Fibroblast of the aortic adventitia (primary cell): Measurements from ENCODE around the gene RUNDC3A. TPM values are rescaled to one million over a fixed set of nuclear protein-coding genes. Genes with fewer than 3 reads are reported as not detected.
A peak's percentile ranks its signal among the peaks of the same experiment; 100 is the strongest.

Experiments
- DNase-seq: peaks from one replicate; pipeline ENCODE4 v3.0.0-alpha.2; 2010; ENCODE audit warnings: low read depth
- H3K4me3 ChIP-seq: 2 replicates; pipeline ENCODE4 v1.5.1; 2011; ENCODE audit warnings: low read depth, mild to moderate bottlenecking, control low read depth, low read length, moderate library complexity
- small RNA-seq: library from RNA; depleted of rRNA; stranded (forward); fragments of <200 nt; gene quantifications from one replicate; pipeline ENCODE3, GENCODE V24; 2012
- total RNA-seq: library from RNA; depleted of rRNA; stranded (reverse); fragments of >200 nt; gene quantifications from 2 replicates; pipeline ENCODE4 v1.2.3, GENCODE V29; 2012; ENCODE audit warnings: low replicate concordance
- TF ChIP-seq, protein P1 (sequence below): IDR thresholded peaks from 2 replicates; pipeline ENCODE4 v1.5.1; 2011; ENCODE audit warnings: mild to moderate bottlenecking, low read length, control low read depth, inconsistent platforms; ENCODE audit not compliant: insufficient read depth

RUNDC3A gene
- total RNA-seq, 1 donor: not detected

DNA sequence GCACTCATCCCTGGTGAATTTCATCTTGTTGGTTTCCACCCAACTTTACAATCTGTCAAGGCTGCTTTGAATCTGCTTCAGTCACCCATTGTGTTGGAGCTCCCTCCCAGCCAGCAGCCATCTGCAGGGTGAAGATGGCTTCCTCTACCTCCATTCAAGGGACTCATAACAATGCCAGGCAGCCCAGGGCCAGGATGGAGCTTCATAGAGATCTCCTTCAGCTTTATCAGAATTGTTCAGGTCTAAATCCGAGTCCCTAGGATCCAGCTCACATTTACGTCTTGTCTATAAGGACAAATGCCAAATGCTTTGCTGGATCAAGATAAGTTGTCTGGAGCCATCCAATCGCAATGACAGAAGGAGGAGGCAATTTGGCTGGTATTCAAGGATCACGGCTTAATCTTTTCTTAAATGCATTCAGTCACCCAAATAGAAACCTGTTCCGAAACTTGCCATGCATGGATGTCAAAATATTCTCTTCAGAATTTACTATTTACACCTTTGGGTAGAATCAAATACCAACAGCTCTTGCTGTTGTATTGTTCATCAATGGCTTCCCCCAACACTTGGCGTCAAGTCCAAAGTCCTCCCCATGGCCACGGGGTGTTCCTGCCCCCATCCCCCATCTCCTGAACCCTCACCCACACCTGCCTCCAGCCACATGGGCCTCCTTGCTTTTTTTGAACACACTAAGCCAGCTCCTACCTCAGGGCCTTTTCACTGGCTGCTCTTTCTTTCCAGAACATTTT is 59.0 kb downstream of the RUNDC3A start:
- DNase-seq: peak; percentile 22
- TF ChIP-seq, protein P1, sequence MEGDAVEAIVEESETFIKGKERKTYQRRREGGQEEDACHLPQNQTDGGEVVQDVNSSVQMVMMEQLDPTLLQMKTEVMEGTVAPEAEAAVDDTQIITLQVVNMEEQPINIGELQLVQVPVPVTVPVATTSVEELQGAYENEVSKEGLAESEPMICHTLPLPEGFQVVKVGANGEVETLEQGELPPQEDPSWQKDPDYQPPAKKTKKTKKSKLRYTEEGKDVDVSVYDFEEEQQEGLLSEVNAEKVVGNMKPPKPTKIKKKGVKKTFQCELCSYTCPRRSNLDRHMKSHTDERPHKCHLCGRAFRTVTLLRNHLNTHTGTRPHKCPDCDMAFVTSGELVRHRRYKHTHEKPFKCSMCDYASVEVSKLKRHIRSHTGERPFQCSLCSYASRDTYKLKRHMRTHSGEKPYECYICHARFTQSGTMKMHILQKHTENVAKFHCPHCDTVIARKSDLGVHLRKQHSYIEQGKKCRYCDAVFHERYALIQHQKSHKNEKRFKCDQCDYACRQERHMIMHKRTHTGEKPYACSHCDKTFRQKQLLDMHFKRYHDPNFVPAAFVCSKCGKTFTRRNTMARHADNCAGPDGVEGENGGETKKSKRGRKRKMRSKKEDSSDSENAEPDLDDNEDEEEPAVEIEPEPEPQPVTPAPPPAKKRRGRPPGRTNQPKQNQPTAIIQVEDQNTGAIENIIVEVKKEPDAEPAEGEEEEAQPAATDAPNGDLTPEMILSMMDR: no peak
- H3K4me3 ChIP-seq: no peak overlapping the region

Small RNAs within 50 kb of the gene (small RNA-seq; reads per million reads assigned to genes)
- not detected for gene RF00012
- gene RN7SL507P: not detected
- gene RNU6-453P: not detected

Other genes with a start within 250 kb of the RUNDC3A start
- gene LSM12, start 241.9 kb upstream of the RUNDC3A start, total RNA-seq: 13.2 and 77.5 TPM in 2 replicates
- gene G6PC3, start 237.9 kb upstream of the RUNDC3A start, total RNA-seq: 9.5 and 38.9 TPM in 2 replicates
- gene HDAC5, start 185.0 kb upstream of the RUNDC3A start, total RNA-seq: 29.4 and 53.1 TPM in 2 replicates
- gene HROB, start 166.7 kb upstream of the RUNDC3A start, total RNA-seq: 0.25 and 6.1 TPM in 2 replicates
- 0.27 TPM in 1 of 2 replicates, not detected in the other for gene ASB16, start 137.9 kb upstream of the RUNDC3A start, total RNA-seq
- 23.0 and 29.4 TPM in 2 replicates for gene TMUB2, start 121.6 kb upstream of the RUNDC3A start, total RNA-seq
- gene ATXN7L3, start 108.7 kb upstream of the RUNDC3A start, total RNA-seq: 36.6 and 108 TPM in 2 replicates
- gene UBTF, start 88.9 kb upstream of the RUNDC3A start, total RNA-seq: 64.2 and 195 TPM in 2 replicates
- not detected in 2 replicates for gene SLC4A1, start 40.5 kb upstream of the RUNDC3A start, total RNA-seq
- gene SLC25A39, start 16.2 kb downstream of the RUNDC3A start, total RNA-seq: 61.5 and 62.7 TPM in 2 replicates
- gene GRN, start 36.7 kb downstream of the RUNDC3A start, total RNA-seq: 241 and 592 TPM in 2 replicates
- gene FAM171A2, start 55.3 kb downstream of the RUNDC3A start, total RNA-seq: 3.1 and 18.5 TPM in 2 replicates
- gene ITGA2B, start 81.0 kb downstream of the RUNDC3A start, total RNA-seq: 0.36 TPM in 1 of 2 replicates, not detected in the other
- 23.3 and 29.4 TPM in 2 replicates for gene GPATCH8, start 194.8 kb downstream of the RUNDC3A start, total RNA-seq
- gene FZD2, start 248.9 kb downstream of the RUNDC3A start, total RNA-seq: 1.8 and 16.4 TPM in 2 replicates